Vagina (tissue), 2 donors: Measurements from ENCODE around the gene TMEM106C.

Experiments
- POLR2A ChIP-seq, 2 donors: fragments of 450-650 bp; IDR thresholded peaks; one replicate each; pipeline ENCODE4 v1.6.1; 2017; ENCODE audit warnings: antibody characterized with exemption in 2 of 2, mild to moderate bottlenecking in 2 of 2, moderate library complexity in 2 of 2
- POLR2AphosphoS5 ChIP-seq, 2 donors: sonication (generic); formaldehyde crosslinking; IDR thresholded peaks; one replicate each; pipeline ENCODE4 v1.9.0; 2017; ENCODE audit warnings: antibody characterized with exemption in 2 of 2, mild to moderate bottlenecking in 2 of 2, low read depth in 1 of 2; ENCODE audit not compliant: insufficient read depth in 1 of 2
- TF ChIP-seq, protein P1 (sequence below), 3 experiments: fragments of 450-650 bp in 2 of 3; fragments of 200-600 bp in 1 of 3; sonication (generic) in 1 of 3; IDR thresholded peaks; one replicate each; pipeline ENCODE4 v1.5.1; 2017 to 2019; ENCODE audit warnings: antibody characterized with exemption in 3 of 3, mild to moderate bottlenecking in 2 of 3, moderate library complexity in 2 of 3

DNA sequence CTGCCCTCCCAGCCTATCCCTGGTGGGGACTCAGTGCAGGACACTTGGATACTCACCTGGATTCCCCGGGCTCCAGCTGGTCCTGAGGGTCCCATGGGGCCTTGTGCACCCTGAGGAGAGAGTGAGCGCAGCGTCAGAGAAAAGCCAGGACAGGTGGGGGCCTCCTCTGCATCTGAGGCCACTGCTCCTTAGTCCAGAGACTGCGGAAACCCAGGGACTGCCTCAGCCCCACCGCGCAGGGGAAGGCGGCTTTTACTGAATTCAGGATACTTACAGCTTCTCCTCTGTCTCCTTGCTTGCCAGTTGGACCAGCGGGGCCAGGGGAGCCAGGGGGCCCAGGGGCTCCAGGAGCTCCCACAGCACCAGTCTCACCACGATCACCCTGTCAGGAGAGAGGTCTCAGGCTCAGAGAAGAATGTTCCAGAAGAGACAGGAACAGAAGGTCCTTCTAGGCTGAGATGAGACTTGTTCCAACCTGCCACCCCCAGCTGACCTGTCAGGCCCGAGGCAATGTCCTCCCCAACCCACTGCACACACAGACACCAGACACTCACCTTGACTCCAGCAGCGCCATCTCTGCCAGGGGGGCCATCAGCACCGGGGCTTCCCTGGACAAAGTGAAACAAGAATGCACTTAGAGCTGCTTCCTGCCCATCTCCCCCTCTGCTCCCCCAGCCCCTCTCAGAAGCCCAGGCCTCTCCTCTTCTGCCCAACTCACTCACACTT is 13.8 kb downstream of the TMEM106C start:
- no peak for TF ChIP-seq POLR2AphosphoS5 (IDR thresholded peaks at IDR 0.05; ENCODE audit: insufficient read depth in 1 of 2, low read depth in 1 of 2)
- TF ChIP-seq, protein P1, sequence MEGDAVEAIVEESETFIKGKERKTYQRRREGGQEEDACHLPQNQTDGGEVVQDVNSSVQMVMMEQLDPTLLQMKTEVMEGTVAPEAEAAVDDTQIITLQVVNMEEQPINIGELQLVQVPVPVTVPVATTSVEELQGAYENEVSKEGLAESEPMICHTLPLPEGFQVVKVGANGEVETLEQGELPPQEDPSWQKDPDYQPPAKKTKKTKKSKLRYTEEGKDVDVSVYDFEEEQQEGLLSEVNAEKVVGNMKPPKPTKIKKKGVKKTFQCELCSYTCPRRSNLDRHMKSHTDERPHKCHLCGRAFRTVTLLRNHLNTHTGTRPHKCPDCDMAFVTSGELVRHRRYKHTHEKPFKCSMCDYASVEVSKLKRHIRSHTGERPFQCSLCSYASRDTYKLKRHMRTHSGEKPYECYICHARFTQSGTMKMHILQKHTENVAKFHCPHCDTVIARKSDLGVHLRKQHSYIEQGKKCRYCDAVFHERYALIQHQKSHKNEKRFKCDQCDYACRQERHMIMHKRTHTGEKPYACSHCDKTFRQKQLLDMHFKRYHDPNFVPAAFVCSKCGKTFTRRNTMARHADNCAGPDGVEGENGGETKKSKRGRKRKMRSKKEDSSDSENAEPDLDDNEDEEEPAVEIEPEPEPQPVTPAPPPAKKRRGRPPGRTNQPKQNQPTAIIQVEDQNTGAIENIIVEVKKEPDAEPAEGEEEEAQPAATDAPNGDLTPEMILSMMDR (IDR thresholded peaks at IDR 0.05): no peak
- no peak for TF ChIP-seq POLR2A (IDR thresholded peaks at IDR 0.05)
